ENCODE measurements around the gene CDC25B.
A peak's percentile ranks its signal among the peaks of the same experiment; 100 is the strongest.

The CDC25B gene

DNA sequence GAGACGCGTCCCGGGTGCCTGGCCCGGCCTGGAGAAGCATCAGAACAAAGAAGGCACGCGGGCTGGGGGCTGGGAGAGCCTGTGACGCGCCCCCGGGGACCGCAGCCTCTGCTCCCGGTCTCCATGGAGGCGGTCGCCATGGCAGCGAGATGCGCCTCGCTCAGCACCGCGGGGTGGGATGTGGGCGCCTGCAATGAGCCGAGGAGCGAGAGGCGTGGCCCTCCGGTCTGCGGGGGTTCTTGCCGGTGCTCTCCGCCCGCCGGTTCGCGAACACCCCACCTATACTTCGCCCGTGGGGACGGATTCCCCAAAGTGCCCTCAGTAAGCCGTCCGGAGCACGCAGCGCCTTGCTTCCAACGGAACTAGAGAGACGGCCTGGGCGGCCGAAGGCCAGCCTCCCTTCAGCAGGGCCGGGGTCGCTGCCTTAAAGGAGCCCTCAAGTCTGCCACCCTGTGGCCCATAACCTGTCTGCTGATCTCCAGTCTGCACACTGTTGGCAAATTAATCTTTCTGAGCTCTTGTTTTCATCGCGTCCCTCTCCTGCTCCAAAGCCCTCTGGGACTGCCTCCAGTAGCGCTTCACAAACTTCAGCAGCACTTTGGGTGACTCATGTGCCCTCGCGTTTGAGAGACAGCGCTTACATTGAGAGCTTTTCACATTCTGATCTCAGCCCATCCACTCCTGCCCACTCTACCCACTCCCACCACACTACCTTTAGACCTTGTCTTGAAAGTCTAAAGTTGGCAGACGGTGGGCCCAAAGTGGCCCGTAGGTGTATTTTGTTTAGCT is 27.6 kb upstream of the CDC25B start:
- FAIRE-seq (no peak), DNase-seq (ENCODE audit: insufficient read length, low spot score) (peak; percentile 47)
- TF ChIP-seq, protein P1, sequence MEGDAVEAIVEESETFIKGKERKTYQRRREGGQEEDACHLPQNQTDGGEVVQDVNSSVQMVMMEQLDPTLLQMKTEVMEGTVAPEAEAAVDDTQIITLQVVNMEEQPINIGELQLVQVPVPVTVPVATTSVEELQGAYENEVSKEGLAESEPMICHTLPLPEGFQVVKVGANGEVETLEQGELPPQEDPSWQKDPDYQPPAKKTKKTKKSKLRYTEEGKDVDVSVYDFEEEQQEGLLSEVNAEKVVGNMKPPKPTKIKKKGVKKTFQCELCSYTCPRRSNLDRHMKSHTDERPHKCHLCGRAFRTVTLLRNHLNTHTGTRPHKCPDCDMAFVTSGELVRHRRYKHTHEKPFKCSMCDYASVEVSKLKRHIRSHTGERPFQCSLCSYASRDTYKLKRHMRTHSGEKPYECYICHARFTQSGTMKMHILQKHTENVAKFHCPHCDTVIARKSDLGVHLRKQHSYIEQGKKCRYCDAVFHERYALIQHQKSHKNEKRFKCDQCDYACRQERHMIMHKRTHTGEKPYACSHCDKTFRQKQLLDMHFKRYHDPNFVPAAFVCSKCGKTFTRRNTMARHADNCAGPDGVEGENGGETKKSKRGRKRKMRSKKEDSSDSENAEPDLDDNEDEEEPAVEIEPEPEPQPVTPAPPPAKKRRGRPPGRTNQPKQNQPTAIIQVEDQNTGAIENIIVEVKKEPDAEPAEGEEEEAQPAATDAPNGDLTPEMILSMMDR (IDR thresholded peaks at IDR 0.05; ENCODE audit: insufficient read depth, missing control alignments) = peak; percentile 55

DNA sequence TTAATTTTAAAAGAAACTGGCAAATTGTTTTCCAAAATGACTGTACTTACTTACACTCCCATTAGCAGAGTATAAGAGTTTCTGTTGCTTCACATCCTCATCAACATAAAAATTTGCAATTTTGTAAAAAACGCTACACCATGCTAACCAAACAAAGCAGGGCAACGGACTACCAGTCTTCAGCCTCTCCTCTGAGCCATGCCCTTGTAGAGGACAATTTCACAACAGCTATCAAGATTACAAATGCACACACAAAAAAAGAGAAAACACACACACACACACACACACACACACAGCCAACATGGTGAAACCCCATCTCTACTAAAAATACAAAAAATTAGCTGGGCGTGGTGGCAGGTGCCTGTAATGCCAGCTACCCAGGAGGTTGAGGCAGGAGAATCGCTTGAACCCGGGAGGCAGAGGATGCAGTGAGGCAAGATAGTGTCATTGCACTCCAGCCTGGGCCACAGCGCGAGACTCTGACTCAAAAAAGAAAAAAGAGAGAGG is 24.5 kb upstream of the CDC25B start:
- FAIRE-seq (no peak), DNase-seq (ENCODE audit: insufficient read length, low spot score) (no peak)
- TF ChIP-seq, protein P1 (IDR thresholded peaks at IDR 0.05; ENCODE audit: insufficient read depth, missing control alignments) = no peak

DNA sequence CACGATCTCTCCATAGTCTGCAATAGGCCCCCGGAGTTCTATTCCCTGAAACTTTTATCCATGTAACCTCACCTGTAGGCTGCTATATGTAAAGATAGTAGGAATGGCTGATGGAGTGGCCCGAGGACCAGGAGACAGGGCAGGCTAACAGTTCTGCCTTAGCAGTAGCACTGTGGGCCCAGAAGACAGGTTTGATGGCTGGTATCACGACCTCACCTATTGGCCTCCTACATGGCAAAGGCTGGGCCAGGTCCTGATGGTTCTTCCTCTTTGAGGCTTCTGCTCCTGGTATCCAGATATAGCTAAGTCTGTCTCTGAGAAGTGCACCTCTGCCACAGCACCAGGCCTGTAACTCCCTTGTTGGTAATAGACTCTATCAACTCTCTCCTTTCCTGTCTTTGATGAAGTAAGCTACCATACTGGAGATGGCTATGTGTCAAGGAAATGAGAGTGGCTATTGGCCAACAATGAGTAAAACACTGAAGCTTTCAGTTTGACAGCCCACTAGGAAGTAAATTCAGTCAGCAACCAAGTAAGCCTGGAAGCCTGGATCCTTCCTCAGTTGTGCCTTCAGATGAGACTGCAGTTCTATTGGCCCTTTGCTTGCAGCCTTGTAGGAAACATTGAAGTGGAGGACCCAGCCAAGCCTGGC is 20.5 kb upstream of the CDC25B start:
- DNase-seq (ENCODE audit: insufficient read length, low spot score) (no peak), FAIRE-seq (no peak)
- TF ChIP-seq, protein P1 (IDR thresholded peaks at IDR 0.05; ENCODE audit: insufficient read depth, missing control alignments) = no peak

DNA sequence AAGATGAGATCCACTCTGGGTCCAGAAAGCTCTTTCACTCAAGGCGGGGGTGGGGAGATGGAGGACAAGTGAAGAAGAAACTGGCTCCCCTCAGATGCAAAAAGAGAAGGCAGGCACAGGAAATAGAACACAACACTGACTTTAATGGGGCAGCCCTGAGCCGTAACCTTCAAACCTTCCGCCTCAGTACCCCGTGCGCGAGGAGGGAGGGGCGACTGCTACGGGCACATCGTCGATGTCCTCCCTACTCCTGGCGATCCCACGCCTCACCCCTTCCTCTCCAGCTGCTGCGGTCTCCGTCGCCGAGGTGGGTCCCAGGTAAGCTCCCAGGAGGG is 18.8 kb upstream of the CDC25B start:
- FAIRE-seq (no peak), DNase-seq (ENCODE audit: insufficient read length, low spot score) (no peak)
- TF ChIP-seq, protein P1 (IDR thresholded peaks at IDR 0.05; ENCODE audit: insufficient read depth, missing control alignments) = no peak

DNA sequence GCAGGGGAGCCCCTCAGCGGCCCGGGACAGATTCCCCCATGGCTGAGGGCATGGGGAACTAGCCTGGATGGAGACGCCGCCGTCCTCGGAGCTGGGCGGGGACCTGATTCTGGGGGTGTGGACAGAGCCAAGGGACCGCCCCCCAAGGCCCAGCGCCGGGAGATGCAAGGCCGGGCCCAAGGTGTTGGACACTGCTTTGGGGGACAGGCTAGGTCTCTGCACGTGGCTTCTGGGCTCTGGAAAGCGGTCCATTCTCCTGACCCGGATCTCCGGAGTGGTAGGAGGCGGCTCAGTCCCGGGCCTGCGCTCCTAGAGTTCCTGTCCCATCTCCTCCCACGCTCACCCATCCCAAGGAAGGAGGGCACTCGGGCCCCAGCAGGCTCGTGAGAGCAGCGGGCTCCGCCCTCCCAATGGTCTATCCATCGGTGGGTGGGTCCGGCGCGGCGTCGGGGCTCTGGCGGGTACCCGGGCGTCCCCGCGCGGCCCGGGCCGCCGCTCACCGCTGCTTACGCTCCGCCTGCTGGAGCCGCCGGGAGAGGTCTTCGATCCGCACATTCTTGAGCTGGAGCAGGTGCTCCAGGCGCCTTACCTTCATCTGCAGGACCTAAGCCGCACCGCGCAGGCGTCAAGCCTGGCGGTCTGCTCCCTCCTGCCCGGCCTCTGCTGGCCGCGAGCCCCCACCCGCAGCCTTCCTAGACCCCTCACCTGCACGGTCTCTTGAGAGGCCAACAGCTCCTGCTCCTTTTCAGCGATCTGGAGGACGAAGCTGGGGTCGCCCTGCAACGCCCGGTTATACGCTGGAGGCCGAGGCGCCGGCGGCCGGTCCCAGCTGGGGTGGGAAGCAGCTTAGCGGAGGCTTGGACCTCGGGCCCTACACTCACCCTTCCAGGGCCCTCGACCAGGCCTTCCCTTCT is 18.1 kb upstream of the CDC25B start:
- TF ChIP-seq, protein P1 (IDR thresholded peaks at IDR 0.05; ENCODE audit: insufficient read depth, missing control alignments) = no peak
- FAIRE-seq (no peak), DNase-seq (ENCODE audit: insufficient read length, low spot score) (no peak)

DNA sequence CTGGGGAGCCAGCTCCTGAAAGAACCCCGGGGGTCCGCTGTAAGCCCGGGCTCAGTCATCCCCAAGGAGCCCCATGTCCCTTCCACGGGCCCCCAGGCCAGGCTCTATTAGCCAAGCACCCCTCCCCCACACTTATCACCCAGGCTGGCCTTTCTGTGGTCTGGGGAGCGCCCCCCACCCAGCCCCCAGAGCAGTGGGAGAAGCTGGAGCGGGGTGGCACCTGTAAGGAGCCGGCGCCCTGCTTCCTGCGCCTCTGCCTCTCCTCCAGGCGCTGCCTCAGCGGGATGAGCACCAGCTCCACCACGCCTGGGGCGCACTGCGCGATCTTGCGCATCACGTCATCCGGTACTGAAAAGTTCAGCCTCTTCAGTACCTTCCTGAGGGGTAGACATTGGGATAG is 17.1 kb upstream of the CDC25B start:
- FAIRE-seq = no peak
- TF ChIP-seq, protein P1 (IDR thresholded peaks at IDR 0.05; ENCODE audit: insufficient read depth, missing control alignments) = no peak
- no peak for DNase-seq (ENCODE audit: insufficient read length, low spot score)
